HCT116 (cell line): ENCODE results near the gene PMEPA1. TPM values are rescaled to one million over a fixed set of nuclear protein-coding genes. Genes with fewer than 3 reads are reported as not detected.

Source experiments
- ATAC-seq: fragments of 200-7000 bp; cut with Tn5 transposase; 2 replicates; pipeline ENCODE4 v1.9.1; 2020; ENCODE audit warnings: mild to moderate bottlenecking, moderate library complexity
- BruUV-seq: library from RNA; stranded (reverse); fragments of 400-500 nt; replicated peaks from 2 replicates; lab custom pipeline; 2021; lab: Mats Ljungman, UMichigan
- CTCF ChIA-PET: fragments of 300-600 bp; sonication (Branson Sonifier 250); formaldehyde crosslinking; loops from one replicate; lab custom pipeline; 2021; ENCODE audit warnings: antibody characterized with exemption; lab: Charles Lee
- POLR2A ChIA-PET: fragments of 300-600, 350-600 bp; sonication (Branson Sonifier 250); formaldehyde crosslinking; loops from one replicate; lab custom pipeline; 2021; ENCODE audit warnings: antibody characterized with exemption; lab: Charles Lee
- RAD21 ChIA-PET, 2 experiments: fragments of 300-600 bp; sonication (Branson Sonifier 250); formaldehyde crosslinking; loops; one replicate each; lab custom pipeline; 2023; ENCODE audit warnings: low total read pairs in 2 of 2; ENCODE audit not compliant: uncharacterized antibody in 2 of 2, unreplicated experiment in 2 of 2, low non-redundant PET in 1 of 2; lab: Charles Lee
- DNase-seq: peaks from one replicate; pipeline ENCODE4 v3.0.0-alpha.2; 2010; ENCODE audit warnings: low read depth, low spot score
- H2AFZ ChIP-seq: fragments of 200-600 bp; shearing (Covaris generic), sonication (generic); 2 replicates; pipeline ENCODE4 v1.6.1; 2017; ENCODE audit warnings: low read depth, mixed run types, mixed read lengths, antibody characterized with exemption, low read length; ENCODE audit not compliant: poor library complexity, severe bottlenecking
- H3K27ac ChIP-seq: 2 replicates; pipeline ENCODE4 v1.5.1; 2012; ENCODE audit warnings: low read depth, low read length
- H3K27me3 ChIP-seq: fragments of 200-600 bp; sonication (generic); 2 replicates; pipeline ENCODE4 v1.6.1; 2016; ENCODE audit warnings: mixed run types, low read length, mixed read lengths; ENCODE audit not compliant: insufficient read depth
- H3K36me3 ChIP-seq, 2 experiments: fragments of 200-500 bp in 1 of 2; fragments of 200-600 bp in 1 of 2; sonication (Bioruptor generic) in 1 of 2; sonication (generic) in 1 of 2; 2 replicates each; pipeline versions ENCODE4 v1.5.1 to v1.6.1; 2014 to 2016; ENCODE audit warnings: low read length in 2 of 2, inconsistent platforms in 1 of 2, mixed read lengths in 1 of 2, mixed run types in 1 of 2; ENCODE audit not compliant: insufficient read depth in 2 of 2, control insufficient read depth in 1 of 2
- H3K4me1 ChIP-seq, 2 experiments: fragments of 200-600 bp in 1 of 2; sonication (generic) in 1 of 2; 2 replicates each; pipeline versions ENCODE4 v1.5.1 to v1.6.1; 2012 to 2017; ENCODE audit warnings: low read length in 2 of 2, inconsistent platforms in 1 of 2, mild to moderate bottlenecking in 1 of 2, mixed read lengths in 1 of 2, mixed run types in 1 of 2, moderate library complexity in 1 of 2; ENCODE audit not compliant: insufficient read depth in 2 of 2, control insufficient read depth in 1 of 2
- H3K4me2 ChIP-seq: fragments of 200-600 bp; sonication (generic); 2 replicates; pipeline ENCODE4 v1.6.1; 2017; ENCODE audit warnings: mixed run types, low read length, mixed read lengths
- H3K4me3 ChIP-seq, 2 experiments: fragments of 200-600 bp in 1 of 2; sonication (generic) in 1 of 2; replicated peaks in 1 of 2; 2 replicates each; pipeline ENCODE4 v1.5.1; 2011 to 2016; ENCODE audit warnings: low read length in 2 of 2, control low read depth in 1 of 2, low read depth in 1 of 2, mild to moderate bottlenecking in 1 of 2, mixed read lengths in 1 of 2, mixed run types in 1 of 2
- H3K79me2 ChIP-seq: fragments of 200-600 bp; sonication (generic); 2 replicates; pipeline ENCODE4 v1.6.1; 2017; ENCODE audit warnings: mild to moderate bottlenecking, mixed run types, low read length, moderate library complexity, mixed read lengths; ENCODE audit not compliant: insufficient read depth
- H3K9ac ChIP-seq: fragments of 200-600 bp; sonication (generic); 2 replicates; pipeline ENCODE4 v1.6.1; 2016; ENCODE audit warnings: low read length, mixed read lengths
- H3K9me2 ChIP-seq: fragments of 200-600 bp; sonication (generic), shearing (Covaris generic); 2 replicates; pipeline ENCODE4 v1.6.1; 2017; ENCODE audit warnings: mixed run types, mild to moderate bottlenecking, moderate library complexity; ENCODE audit not compliant: insufficient read depth
- H3K9me3 ChIP-seq, 2 experiments: fragments of 200-500 bp in 1 of 2; fragments of 200-600 bp in 1 of 2; sonication (Bioruptor generic) in 1 of 2; sonication (generic) in 1 of 2; 2 replicates each; pipeline ENCODE4 v1.6.1; 2014 to 2017; ENCODE audit warnings: low read length in 2 of 2, mixed read lengths in 2 of 2, inconsistent platforms in 1 of 2, low read depth in 1 of 2, mild to moderate bottlenecking in 1 of 2, mixed run types in 1 of 2, moderate library complexity in 1 of 2; ENCODE audit not compliant: control insufficient read depth in 1 of 2, insufficient read depth in 1 of 2
- H4K20me1 ChIP-seq: fragments of 200-600 bp; sonication (generic), shearing (Covaris generic); 2 replicates; pipeline ENCODE4 v1.6.1; 2017; ENCODE audit warnings: mixed run types, mild to moderate bottlenecking, moderate library complexity; ENCODE audit not compliant: insufficient read depth
- ATF3 ChIP-seq: IDR thresholded peaks from 2 replicates; pipeline ENCODE4 v1.6.1; 2012
- CBX3 ChIP-seq: IDR thresholded peaks from 2 replicates; pipeline ENCODE4 v1.6.1; 2012; ENCODE audit warnings: low read depth
- CEBPB ChIP-seq: IDR thresholded peaks from 2 replicates; pipeline ENCODE4 v1.6.1; 2012; ENCODE audit warnings: low read depth
- CTCF ChIP-seq, 3 experiments: fragments of 200-600 bp in 1 of 3; sonication (generic) in 1 of 3; IDR thresholded peaks in 2 of 3; conservative IDR thresholded peaks in 1 of 3; 2 replicates each; pipeline ENCODE4 v1.5.1; 2012 to 2017; ENCODE audit warnings: low read depth in 2 of 3, low read length in 2 of 3, antibody characterized with exemption in 1 of 3, borderline replicate concordance in 1 of 3, control low read depth in 1 of 3, mild to moderate bottlenecking in 1 of 3, mixed read lengths in 1 of 3, mixed run types in 1 of 3, moderate library complexity in 1 of 3; ENCODE audit not compliant: insufficient read depth in 1 of 3
- EGR1 ChIP-seq: IDR thresholded peaks from 2 replicates; pipeline ENCODE4 v1.6.1; 2012; ENCODE audit warnings: low read depth
- ELF1 ChIP-seq: IDR thresholded peaks from 2 replicates; pipeline ENCODE4 v1.6.1; 2012; ENCODE audit warnings: low read depth, borderline replicate concordance
- EZH2 ChIP-seq: fragments of 200-600 bp; sonication (generic); IDR thresholded peaks from 2 replicates; pipeline ENCODE4 v1.6.1; 2017; ENCODE audit warnings: antibody characterized with exemption, mixed run types
- EZH2phosphoT487 ChIP-seq: fragments of 200-600 bp; IDR thresholded peaks from 2 replicates; pipeline ENCODE4 v1.6.1; 2018; ENCODE audit warnings: antibody characterized with exemption, borderline replicate concordance
- FOSL1 ChIP-seq: IDR thresholded peaks from 2 replicates; pipeline ENCODE4 v1.6.1; 2012; ENCODE audit warnings: low read depth
- JUND ChIP-seq: IDR thresholded peaks from 2 replicates; pipeline ENCODE4 v1.6.1; 2012
- MAX ChIP-seq: IDR thresholded peaks from 2 replicates; pipeline ENCODE4 v1.6.1; 2012
- POLR2A ChIP-seq: IDR thresholded peaks from 2 replicates; pipeline ENCODE4 v1.7.0; 2011; ENCODE audit warnings: borderline replicate concordance; ENCODE audit not compliant: insufficient read depth, insufficient read length; ENCODE audit errors: extremely low read depth
- POLR2AphosphoS5 ChIP-seq: IDR thresholded peaks from 2 replicates; pipeline ENCODE4 v1.6.1; 2011; ENCODE audit warnings: mild to moderate bottlenecking, low read depth, low read length, moderate library complexity
- RAD21 ChIP-seq: IDR thresholded peaks from 2 replicates; pipeline ENCODE4 v1.6.1; 2012; ENCODE audit warnings: low read depth, mild to moderate bottlenecking
- SRF ChIP-seq: IDR thresholded peaks from 2 replicates; pipeline ENCODE4 v1.6.1; 2012; ENCODE audit warnings: low read depth
- ZBTB33 ChIP-seq: IDR thresholded peaks from 2 replicates; pipeline ENCODE4 v1.6.1; 2011; ENCODE audit warnings: mild to moderate bottlenecking, low read length, moderate library complexity; ENCODE audit not compliant: insufficient replicate concordance; ENCODE audit errors: extremely low read depth
- ZFX ChIP-seq: fragments of 450-650 bp; IDR thresholded peaks from 2 replicates; pipeline ENCODE4 v1.6.1; 2017
- ZNF274 ChIP-seq: fragments of 200-500 bp; sonication (Bioruptor generic); IDR thresholded peaks from 2 replicates; pipeline ENCODE4 v1.6.1; 2014; ENCODE audit warnings: mild to moderate bottlenecking, low read depth, low read length, inconsistent platforms
- intact Hi-C: fragments of 100-400 bp; cut with micrococcal nuclease; formaldehyde crosslinking; loops from 2 replicates; pipeline ENCODE4 v1.10.0; 2022
- total RNA-seq: library from RNA; stranded (reverse); gene quantifications from one replicate; pipeline ENCODE4 v1.2.1, GENCODE V29; 2021; ENCODE audit not compliant: unreplicated experiment

The PMEPA1 gene
- total RNA-seq, 1 experiment from 2014 or later, result 0.64 TPM

- no peak for TF ChIP-seq ATF3
- no peak for TF ChIP-seq CEBPB
- TF ChIP-seq CTCF (IDR thresholded peaks at IDR 0.05 in 2 of 3, conservative IDR thresholded peaks at IDR 0.05 in 1 of 3; ENCODE audit: borderline replicate concordance in 1 of 3, insufficient read depth in 1 of 3, low read depth in 2 of 3, low read length in 2 of 3), result no peak
- no peak for TF ChIP-seq POLR2AphosphoS5
- no peak for TF ChIP-seq EZH2
- TF ChIP-seq JUND, result no peak
- no peak for TF ChIP-seq EGR1
- TF ChIP-seq CBX3, result no peak
- TF ChIP-seq MAX, result no peak
- TF ChIP-seq ZNF274, result no peak
- TF ChIP-seq FOSL1, result no peak
- TF ChIP-seq, all 23 proteins: peak for 0
Observed at GRCh38 chr20:57686931-57687652, 22.7 kb downstream of the PMEPA1 start (continued).

- Histone ChIP-seq H3K9me3 (no peaks in the 10 kb centered on the region), H3K36me3 (no peaks in the 10 kb centered on the region), H3K27me3 (peaks cover 98% of the 10 kb centered on the region), H2AFZ (no peak overlapping the region), H3K4me1 (no peaks in the 10 kb centered on the region), H3K4me2 (no peak overlapping the region), H4K20me1 (no peaks in the 10 kb centered on the region), H3K9ac (no peak overlapping the region), H3K27ac (no peak overlapping the region), H3K79me2 (no peaks in the 10 kb centered on the region), H3K4me3 (no peak overlapping the region), H3K9me2 (no peaks in the 10 kb centered on the region)
- POLR2A ChIA-PET, result no interaction called here
- RAD21 ChIA-PET, result no interaction called here
- DNase-seq (no peak), ATAC-seq (no peak)
- CTCF ChIA-PET, result interaction anchor here (1.1 kb wide), 1 partner anchor 9 kb away, joined by 3 read pairs; no protein-coding TSS in a partner anchor
- intact Hi-C loops, result no loop called here
- no TSS peak for BruUV-seq
- TF ChIP-seq POLR2A (no peak), RAD21 (no peak), CBX3 (no peak), ATF3 (no peak), JUND (no peak), POLR2AphosphoS5 (no peak), EZH2phosphoT487 (no peak), ZBTB33 (no peak), CEBPB (no peak), ZFX (no peak), ZNF274 (no peak), MAX (no peak), FOSL1 (no peak), SRF (no peak), ELF1 (no peak)
Observed at GRCh38 chr20:57685146-57685758, 24.6 kb downstream of the PMEPA1 start.
